ENCODE results near the gene CHRNA4. TPM values are rescaled to one million over a fixed set of nuclear protein-coding genes. Genes with fewer than 3 reads are reported as not detected.

The CHRNA4 gene
- total and polyA plus RNA-seq, 9 of the 15 experiments (the other 6 are each of a cell fraction or from before 2014, with no cell fraction given) = not detected

GRCh38 chr20:63409834-63410435, 48.8 kb upstream of the CHRNA4 start:
- no peak overlapping the region for H2AFZ ChIP-seq (ENCODE audit: low read depth, low read length)
- peaks cover 21 to 96% of the 10 kb centered on the region in 2 experiments; a peak in 4 of 5 replicates for H3K27me3 ChIP-seq (ENCODE audit: control insufficient read depth in 2 of 2, insufficient read depth in 2 of 2, low read length in 2 of 2)
- no TSS peak for BruUV-seq (replicated peaks)
- no peaks in the 10 kb centered on the region for H3K36me3 ChIP-seq (ENCODE audit: control insufficient read depth, insufficient read depth, low read length)
- no peaks in the 10 kb centered on the region for H4K20me1 ChIP-seq (replicated peaks; ENCODE audit: control insufficient read depth, insufficient read depth, low read length)
- DNase-seq (ENCODE audit: extremely low read depth in 1 of 4, low spot score in 3 of 4) (no peak), ATAC-seq (no peak), FAIRE-seq (no peak)
- H3K4me2 ChIP-seq (ENCODE audit: insufficient read depth, low read length) = no peak overlapping the region
- H3K4me3 ChIP-seq = no peak overlapping the region
- no peak overlapping the region for H3K27ac ChIP-seq (ENCODE audit: extremely low read depth, low read depth, low read length)
- CTCF ChIA-PET (ENCODE audit: low intra/inter-chr PET ratio) = no interaction called here
- POLR2A ChIA-PET = interaction anchor here (0.6 to 0.8 kb wide), 3 partner anchors 8 to 217 kb away, joined by 3 read pairs; partner anchors contain the start of gene GMEB2
- H3K4me1 ChIP-seq (replicated peaks in 1 of 2; ENCODE audit: control insufficient read depth in 2 of 2, insufficient read depth in 2 of 2, low read length in 2 of 2) = peaks cover 0 to 48% of the 10 kb centered on the region in 2 experiments; a peak in 2 of 5 replicates
- in situ Hi-C loops (cut with MboI) (no loop called here), intact Hi-C loops (cut with micrococcal nuclease) (no loop called here)
- no peaks in the 10 kb centered on the region for H3K79me2 ChIP-seq (ENCODE audit: control insufficient read depth, insufficient read depth, low read length)
- H3K9me3 ChIP-seq (replicated peaks; ENCODE audit: control insufficient read depth, insufficient read depth, low read depth, low read length) = no peaks in the 10 kb centered on the region
- WGBS (ENCODE audit: insufficient coverage, low coverage, missing lambda C conversion rate) = 1% methylated on average over 5 of the region's 23 CpGs
- H3K9me1 ChIP-seq (ENCODE audit: control insufficient read depth, insufficient read depth, low read length) = no peaks in the 10 kb centered on the region
- TF ChIP-seq HBP1 (CRISPR knock-in tag; IDR thresholded peaks at IDR 0.05) (no peak), PTTG1 (tag; IDR thresholded peaks at IDR 0.05; ENCODE audit: low read depth) (no peak), NELFE (IDR thresholded peaks at IDR 0.05; ENCODE audit: insufficient read depth, insufficient read length) (no peak), ZNF23 (CRISPR knock-in tag; IDR thresholded peaks at IDR 0.05) (no peak), RUNX1 (IDR thresholded peaks at IDR 0.05; ENCODE audit: low read depth) (no peak), FOS (IDR thresholded peaks at IDR 0.05; ENCODE audit: extremely low read depth, insufficient read length) (no peak), ZNF347 (CRISPR knock-in tag; IDR thresholded peaks at IDR 0.05; ENCODE audit: low read depth) (no peak), PHF8 (IDR thresholded peaks at IDR 0.05; ENCODE audit: borderline replicate concordance, low read length) (no peak), CSDE1 (IDR thresholded peaks at IDR 0.05) (no peak), SMAD2 (IDR thresholded peaks at IDR 0.05; ENCODE audit: low read depth, low read length) (no peak), TEAD2 (tag; IDR thresholded peaks at IDR 0.05) (no peak)
- no peak overlapping the region for H3K9ac ChIP-seq (ENCODE audit: insufficient read depth in 1 of 2, low read depth in 2 of 2, low read length in 2 of 2)

Data from K562 (cell line).